Right lobe of liver (tissue), 6 donors: ENCODE data around the gene TM4SF18. TPM values are rescaled to one million over a fixed set of nuclear protein-coding genes. Genes with fewer than 3 reads are reported as not detected.
A peak's percentile ranks its signal among the peaks of the same experiment; 100 is the strongest.

Source experiments
- ATAC-seq, 4 donors: fragments of 200-7000 bp; cut with Tn5 transposase; one replicate each; pipeline ENCODE4 v1.9.1; 2020; ENCODE audit warnings: mild to moderate bottlenecking in 4 of 4, moderate library complexity in 4 of 4
- DNase-seq, 3 donors: peaks; one replicate each; pipeline ENCODE4 v3.0.0-alpha.2; 2020
- H3K27ac ChIP-seq, 3 donors: fragments of 200-600 bp; one replicate each; pipeline ENCODE4 v1.8.0; 2022
- H3K27me3 ChIP-seq, 2 donors: fragments of 200-600 bp; one replicate each; pipeline ENCODE4 v1.8.0; 2022
- H3K36me3 ChIP-seq, 4 donors: fragments of 200-600 bp; sonication (generic) in 1 of 4; one replicate each; pipeline versions ENCODE4 v1.5.1 to v1.8.0; 2017 to 2022; ENCODE audit warnings: control low read depth in 1 of 4
- H3K4me1 ChIP-seq, 4 donors: fragments of 200-600 bp; sonication (generic) in 1 of 4; one replicate each; pipeline versions ENCODE4 v1.5.1 to v1.8.0; 2017 to 2022; ENCODE audit warnings: control low read depth in 1 of 4
- H3K4me3 ChIP-seq, 3 donors: fragments of 200-600 bp; one replicate each; pipeline ENCODE4 v1.8.0; 2022
- H3K9me3 ChIP-seq, 4 donors: fragments of 200-600 bp; sonication (generic) in 1 of 4; one replicate each; pipeline versions ENCODE4 v1.5.1 to v1.8.0; 2017 to 2022; ENCODE audit warnings: control low read depth in 1 of 4
- CTCF ChIP-seq, 4 donors: fragments of 200-600 bp in 3 of 4; fragments of 450-650 bp in 1 of 4; IDR thresholded peaks; one replicate each; pipeline versions ENCODE4 v1.5.1 to v1.8.0; 2016 to 2022; ENCODE audit warnings: antibody characterized with exemption in 4 of 4, mild to moderate bottlenecking in 2 of 4
- POLR2A ChIP-seq: fragments of 450-650 bp; IDR thresholded peaks from one replicate; pipeline ENCODE4 v1.6.1; 2017; ENCODE audit warnings: antibody characterized with exemption, mild to moderate bottlenecking
- WGBS: methylation state at CpG from one replicate; pipeline ENCODE4 v1.1.6; 2018; ENCODE audit warnings: low coverage, low lambda C conversion rate; ENCODE audit not compliant: insufficient coverage; ENCODE audit errors: missing lambda C conversion rate; 5-methylcytosine and 5-hydroxymethylcytosine counted together
- intact Hi-C, 2 donors: fragments of 100-400 bp; cut with DNase I; formaldehyde crosslinking; loops; one replicate each; pipeline versions ENCODE4 v1.11.2 to v1.14.1; 2022
- total RNA-seq, 6 experiments: library from RNA; depleted of rRNA in 2 of 6; stranded (reverse); fragments of >200 nt in 2 of 6; fragmentation: NEBNext Ultra II Directional in 3 of 6; extraction: Animal tissue kit (Norgen Biotek cat#: 25700) in 3 of 6; gene quantifications; one replicate each; pipeline versions ENCODE4 v1.1.0 to v1.2.4, GENCODE V29; 2016 to 2023
- donor health status: DM: no; HTN: yes; CAD: no.
- donor health status: DM: no; HTN: no; CAD: no.
- donor health status: DM: no; HTN: no; CAD: no.
- donor health status: DM: no; HTN: yes; CAD: no.
- donor health status: DM: no; HTN: yes; CAD: no.

Gene TM4SF18
- total RNA-seq, 6 experiments from 2014 or later = 1.8 to 4.6 (median 3.1) TPM

GRCh38 chr3:149371723-149372114 lies 38.3 kb upstream of the TM4SF18 start:
- peaks cover 0 to 70% (median 4%) of the 10 kb centered on the region in 4 donors for H3K4me1 ChIP-seq
- H3K4me3 ChIP-seq = no peak overlapping the region
- TF ChIP-seq CTCF (IDR thresholded peaks at IDR 0.05) = no peak
- no peak for TF ChIP-seq POLR2A
- ATAC-seq (no peak), DNase-seq (no peak)
- 81% methylated on average over 2 of the region's 2 CpGs for WGBS
- intact Hi-C loops = no loop called here
- no peak overlapping the region for H3K27ac ChIP-seq
- no peaks in the 10 kb centered on the region for H3K27me3 ChIP-seq
- no peaks in the 10 kb centered on the region for H3K9me3 ChIP-seq
- H3K36me3 ChIP-seq = no peaks in the 10 kb centered on the region

- H3K27me3 ChIP-seq = no peaks in the 10 kb centered on the region
- intact Hi-C loops = no loop called here
- H3K27ac ChIP-seq = peak overlapping the region in 1 of 3 donors; percentile 4
- ATAC-seq (peak in 2 of 4 donors; percentile 9 to 66), DNase-seq (no peak)
- H3K4me3 ChIP-seq = no peak overlapping the region
- peaks cover 0 to 68% (median 1%) of the 10 kb centered on the region in 4 donors for H3K4me1 ChIP-seq
- H3K9me3 ChIP-seq = no peaks in the 10 kb centered on the region
- H3K36me3 ChIP-seq = no peaks in the 10 kb centered on the region
- no peak for TF ChIP-seq POLR2A
- no peak for TF ChIP-seq CTCF (IDR thresholded peaks at IDR 0.05)
- WGBS = 54% methylated on average over 7 of the region's 7 CpGs
These were observed 37.7 kb upstream of the TM4SF18 start for GRCh38 chr3:149371001-149371722.

DNA sequence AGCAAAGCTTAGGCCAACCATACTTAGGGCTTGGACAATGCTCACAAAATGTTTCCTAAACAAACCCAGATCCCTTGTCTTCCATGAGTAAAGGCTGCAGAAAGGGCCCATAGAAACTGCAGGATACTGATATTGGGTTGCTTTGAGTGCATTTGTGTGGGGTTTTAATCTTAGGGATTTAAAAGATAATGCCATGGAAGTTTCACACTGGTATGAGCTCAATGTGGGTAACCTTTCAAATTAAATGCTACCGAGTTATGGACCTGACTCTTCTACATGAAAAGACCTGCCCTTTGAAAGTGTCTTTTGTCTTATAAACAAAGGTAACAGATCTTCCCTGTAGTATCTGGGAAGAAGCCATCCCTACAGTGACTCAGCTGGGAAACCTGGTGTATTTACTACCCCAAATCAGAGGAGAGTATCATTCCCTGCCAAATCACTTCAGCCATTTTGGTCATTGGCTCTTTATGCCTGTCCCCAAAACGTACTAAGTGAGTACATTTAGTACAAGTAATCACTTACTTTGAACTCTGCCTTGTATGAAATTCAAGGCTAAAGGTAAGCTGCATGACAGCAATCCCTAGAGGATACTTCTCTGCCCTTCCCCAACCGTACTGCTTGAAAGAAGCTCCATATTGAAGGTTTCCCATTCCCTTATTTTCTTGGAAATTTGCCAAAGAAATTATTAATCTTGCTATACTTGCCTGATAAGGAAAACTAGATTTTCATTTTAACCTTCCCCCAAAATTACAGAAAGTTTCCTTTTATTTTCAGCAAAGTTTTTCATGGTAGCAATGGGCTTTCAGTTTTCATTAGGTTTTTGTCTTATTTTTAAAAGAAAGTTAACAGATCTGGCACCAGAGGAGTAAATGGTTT lies 36.8 kb upstream of the TM4SF18 start:
- no peak for DNase-seq
- TF ChIP-seq CTCF (IDR thresholded peaks at IDR 0.05) = no peak
- TF ChIP-seq POLR2A = peak; percentile 11
- Histone ChIP-seq H3K4me3 (no peak overlapping the region), H3K9me3 (no peaks in the 10 kb centered on the region), H3K27ac (peak overlapping the region in 1 of 3 donors; percentile 4), H3K36me3 (no peaks in the 10 kb centered on the region), H3K4me1 (peaks cover 0 to 59% (median 0%) of the 10 kb centered on the region in 4 donors), H3K27me3 (no peaks in the 10 kb centered on the region)
- 52% methylated on average over 3 of the region's 3 CpGs for WGBS
- no peak for ATAC-seq
- intact Hi-C loops = no loop called here

DNA sequence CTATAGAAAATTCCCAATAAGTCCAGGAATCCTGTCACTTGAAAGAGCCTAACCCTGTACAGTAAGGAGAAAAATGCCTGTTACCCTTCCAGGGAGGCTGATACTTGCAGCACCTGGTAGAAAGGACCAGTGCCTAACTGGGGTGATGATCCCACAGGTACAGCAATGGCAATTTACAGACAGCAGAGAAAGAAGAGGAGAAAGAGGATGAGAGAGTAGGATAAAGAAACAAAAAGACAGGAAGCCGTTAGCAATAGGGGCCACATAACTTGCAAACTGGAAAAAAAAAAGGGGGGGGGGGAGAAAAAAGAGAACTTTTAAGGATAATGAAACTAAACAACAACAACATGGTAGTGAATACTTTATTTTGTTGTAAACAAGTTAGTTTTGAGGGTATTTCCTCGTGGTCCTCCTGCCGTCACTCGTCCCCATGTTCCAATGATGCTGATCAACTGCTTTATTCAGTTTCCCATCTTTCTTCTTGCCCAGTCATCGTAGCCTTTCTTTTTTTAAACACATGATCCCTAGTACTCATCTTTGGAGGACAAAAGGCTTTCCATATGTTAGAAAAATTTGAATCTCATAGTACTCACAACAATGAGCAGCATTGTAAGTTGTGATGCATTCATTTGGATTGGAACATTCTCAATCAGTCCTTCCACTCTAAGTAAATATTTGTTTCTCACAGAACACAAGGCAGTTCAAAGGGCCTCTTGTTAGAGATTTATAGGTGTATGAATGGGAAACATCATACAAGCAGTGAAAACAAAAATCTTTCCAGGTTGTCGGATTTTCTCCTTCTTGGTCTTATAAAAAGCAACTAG lies 35.5 kb upstream of the TM4SF18 start:
- Histone ChIP-seq H3K27me3 (no peaks in the 10 kb centered on the region), H3K36me3 (no peaks in the 10 kb centered on the region), H3K4me1 (peaks cover 0 to 46% (median 0%) of the 10 kb centered on the region in 4 donors), H3K4me3 (no peak overlapping the region), H3K9me3 (no peaks in the 10 kb centered on the region), H3K27ac (peak overlapping the region in 1 of 3 donors; percentile 4)
- intact Hi-C loops = no loop called here
- ATAC-seq (peak; percentile 29 to 76 (median 54)), DNase-seq (no peak)
- no peak for TF ChIP-seq POLR2A
- no peak for TF ChIP-seq CTCF (IDR thresholded peaks at IDR 0.05)
- WGBS = 74% methylated on average over 6 of the region's 6 CpGs
